NT2/D1 (cell line): Measurements from ENCODE around the gene C11orf68.

Source experiments
- DNase-seq: peaks from one replicate; pipeline ENCODE4 v3.0.0-alpha.2; 2011; ENCODE audit warnings: low read depth, low spot score
- H3K27me3 ChIP-seq: 2 replicates; pipeline ENCODE4 v1.6.0; 2011; ENCODE audit warnings: mild to moderate bottlenecking; ENCODE audit not compliant: insufficient read length, insufficient read depth
- H3K36me3 ChIP-seq: 2 replicates; pipeline ENCODE4 v1.6.1; 2011; ENCODE audit warnings: mild to moderate bottlenecking, low read length, mixed read lengths; ENCODE audit not compliant: insufficient read depth, insufficient read length
- H3K4me1 ChIP-seq: 2 replicates; pipeline ENCODE4 v1.5.1; 2011; ENCODE audit not compliant: insufficient read depth, insufficient read length
- H3K4me3 ChIP-seq: 2 replicates; pipeline ENCODE4 v1.5.1; 2011; ENCODE audit warnings: low read depth; ENCODE audit not compliant: insufficient read length
- H3K9ac ChIP-seq: 2 replicates; pipeline ENCODE4 v1.6.0; 2011; ENCODE audit warnings: low read depth; ENCODE audit not compliant: insufficient read length
- H3K9me3 ChIP-seq: 2 replicates; pipeline ENCODE4 v1.5.1; 2011; ENCODE audit warnings: mild to moderate bottlenecking, low read length; ENCODE audit not compliant: insufficient read depth
- SUZ12 ChIP-seq: IDR thresholded peaks from 2 replicates; pipeline ENCODE4 v1.6.1; 2011; ENCODE audit not compliant: insufficient read length, insufficient read depth; ENCODE audit errors: extremely low read depth
- YY1 ChIP-seq: IDR thresholded peaks from 2 replicates; pipeline ENCODE4 v1.6.1; 2011; ENCODE audit not compliant: insufficient read length, insufficient read depth
- ZNF274 ChIP-seq: IDR thresholded peaks from 2 replicates; pipeline ENCODE4 v1.6.1; 2011; ENCODE audit warnings: mild to moderate bottlenecking, low read depth, low read length

Gene C11orf68

GRCh38 chr11:65871811-65872548 is 46.9 kb downstream of the C11orf68 start:
- H3K4me3 ChIP-seq: peak overlapping the region; percentile 64
- TF ChIP-seq YY1: no peak
- TF ChIP-seq SUZ12: no peak
- TF ChIP-seq ZNF274: no peak

GRCh38 chr11:65870706-65871681 is 47.9 kb downstream of the C11orf68 start:
- no peak for TF ChIP-seq SUZ12
- TF ChIP-seq ZNF274: no peak
- TF ChIP-seq YY1: no peak
- DNase-seq: no peak
- Histone ChIP-seq H3K36me3 (peaks cover 51% of the 10 kb centered on the region), H3K9me3 (no peaks in the 10 kb centered on the region), H3K9ac (peak overlapping the region; percentile 68), H3K27me3 (no peaks in the 10 kb centered on the region), H3K4me3 (peak overlapping the region; percentile 64), H3K4me1 (peaks cover 27% of the 10 kb centered on the region)

More at GRCh38 chr11:65871811-65872548, 46.9 kb downstream of the C11orf68 start:
- Histone ChIP-seq H3K4me1 (peaks cover 21% of the 10 kb centered on the region), H3K9me3 (no peaks in the 10 kb centered on the region), H3K27me3 (no peaks in the 10 kb centered on the region), H3K9ac (peak overlapping the region; percentile 68), H3K36me3 (peaks cover 41% of the 10 kb centered on the region)
- DNase-seq: no peak

- TF ChIP-seq SUZ12 (no peak), ZNF274 (no peak), YY1 (no peak)
- no peak overlapping the region for H3K9ac ChIP-seq
- H3K9me3 ChIP-seq: no peaks in the 10 kb centered on the region
- DNase-seq: no peak
- H3K36me3 ChIP-seq: peaks cover 58% of the 10 kb centered on the region
- H3K27me3 ChIP-seq: no peaks in the 10 kb centered on the region
- no peak overlapping the region for H3K4me3 ChIP-seq
- peaks cover 27% of the 10 kb centered on the region for H3K4me1 ChIP-seq
Measured at GRCh38 chr11:65870307-65870658, 48.6 kb downstream of the C11orf68 start.

GRCh38 chr11:65869643-65870306 is 49.1 kb downstream of the C11orf68 start:
- no peak overlapping the region for H3K4me3 ChIP-seq
- peaks cover 63% of the 10 kb centered on the region for H3K36me3 ChIP-seq
- H3K4me1 ChIP-seq: peaks cover 27% of the 10 kb centered on the region
- no peak for DNase-seq
- no peaks in the 10 kb centered on the region for H3K9me3 ChIP-seq
- TF ChIP-seq SUZ12 (no peak), YY1 (no peak), ZNF274 (no peak)
- H3K27me3 ChIP-seq: no peaks in the 10 kb centered on the region
- peak overlapping the region; percentile 17 for H3K9ac ChIP-seq

- Histone ChIP-seq H3K9me3 (no peaks in the 10 kb centered on the region), H3K9ac (no peak overlapping the region), H3K4me3 (no peak overlapping the region), H3K36me3 (peaks cover 71% of the 10 kb centered on the region), H3K4me1 (peaks cover 27% of the 10 kb centered on the region), H3K27me3 (no peaks in the 10 kb centered on the region)
- DNase-seq: no peak
- no peak for TF ChIP-seq YY1
- TF ChIP-seq ZNF274: no peak
- no peak for TF ChIP-seq SUZ12
Measured at GRCh38 chr11:65868907-65869306, 50.0 kb downstream of the C11orf68 start.

GRCh38 chr11:65868076-65868667 is 50.7 kb downstream of the C11orf68 start:
- Histone ChIP-seq H3K4me1 (peaks cover 32% of the 10 kb centered on the region), H3K36me3 (peaks cover 79% of the 10 kb centered on the region), H3K9me3 (no peaks in the 10 kb centered on the region), H3K27me3 (no peaks in the 10 kb centered on the region), H3K9ac (no peak overlapping the region), H3K4me3 (no peak overlapping the region)
- TF ChIP-seq YY1 (no peak), ZNF274 (no peak), SUZ12 (no peak)
- no peak for DNase-seq
